ENCODE results near the gene SYNGAP1.
"Not testable (repeated sequence)": the region's sequence is repeated elsewhere in the genome, so short reads cannot be mapped to it uniquely, and the experiment has no call there.

Gene SYNGAP1

DNA sequence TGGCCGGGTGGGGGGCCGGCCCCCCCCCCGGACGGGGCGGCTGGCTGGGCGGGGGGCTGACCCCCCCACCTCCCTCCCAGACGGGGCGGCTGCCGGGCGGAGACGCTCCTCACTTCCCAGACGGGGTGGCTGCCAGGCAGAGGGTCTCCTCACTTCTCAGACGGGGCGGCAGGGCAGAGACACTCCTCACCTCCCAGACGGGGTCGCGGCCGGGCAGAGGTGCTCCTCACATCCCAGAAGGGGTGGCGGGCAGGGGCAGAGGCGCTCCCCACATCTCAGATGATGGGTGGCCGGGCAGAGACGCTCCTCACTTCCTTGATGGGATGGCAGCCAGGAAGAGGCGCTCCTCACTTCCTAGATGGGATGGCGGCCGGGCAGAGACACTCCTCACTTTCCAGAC lies 65.8 kb downstream of the SYNGAP1 start:
- DNase-seq; H3K23ac ChIP-seq (ENCODE audit: low read length in 2 of 2); H3K4me2 ChIP-seq (ENCODE audit: low read length, poor library complexity, severe bottlenecking); H3K36me3 ChIP-seq (ENCODE audit: control insufficient read depth in 1 of 2, insufficient read depth in 2 of 2, low read depth in 1 of 2, low read length in 2 of 2); H2BK15ac ChIP-seq (ENCODE audit: low read depth, poor library complexity, severe bottlenecking); H3K79me1 ChIP-seq (replicated peaks; ENCODE audit: low read length, poor library complexity, severe bottlenecking); H4K91ac ChIP-seq (ENCODE audit: low read length); H2AK5ac ChIP-seq (ENCODE audit: low read length, severe bottlenecking); H3K14ac ChIP-seq (ENCODE audit: low read length in 2 of 2); H3K9ac ChIP-seq (ENCODE audit: low read length); H2BK12ac ChIP-seq (ENCODE audit: low read length in 2 of 2); H3K4ac ChIP-seq (ENCODE audit: low read depth in 1 of 2, low read length in 2 of 2); H2AFZ ChIP-seq (ENCODE audit: low read depth, low read length); H2BK5ac ChIP-seq (ENCODE audit: low read depth, low read length, poor library complexity, severe bottlenecking); H3K27ac ChIP-seq (ENCODE audit: low read length, poor library complexity, severe bottlenecking); H4K8ac ChIP-seq (ENCODE audit: low read length); H3K9me3 ChIP-seq (ENCODE audit: control insufficient read depth, low read length); H3K18ac ChIP-seq (ENCODE audit: low read depth in 1 of 2, low read length in 2 of 2); H3K4me3 ChIP-seq (ENCODE audit: insufficient read depth in 1 of 2, low read depth in 1 of 2, low read length in 2 of 2); H2BK120ac ChIP-seq (ENCODE audit: low read depth, low read length); H3K4me1 ChIP-seq (ENCODE audit: control insufficient read depth, insufficient read depth, low read depth, low read length): not testable (repeated sequence)
- 87% methylated on average over 15 of the region's 25 CpGs for WGBS
- H3K27me3 ChIP-seq (ENCODE audit: control insufficient read depth in 1 of 2, insufficient read depth in 1 of 2, low read length in 2 of 2), result peaks cover 9 to 25% of the 10 kb centered on the region in 2 experiments

DNA sequence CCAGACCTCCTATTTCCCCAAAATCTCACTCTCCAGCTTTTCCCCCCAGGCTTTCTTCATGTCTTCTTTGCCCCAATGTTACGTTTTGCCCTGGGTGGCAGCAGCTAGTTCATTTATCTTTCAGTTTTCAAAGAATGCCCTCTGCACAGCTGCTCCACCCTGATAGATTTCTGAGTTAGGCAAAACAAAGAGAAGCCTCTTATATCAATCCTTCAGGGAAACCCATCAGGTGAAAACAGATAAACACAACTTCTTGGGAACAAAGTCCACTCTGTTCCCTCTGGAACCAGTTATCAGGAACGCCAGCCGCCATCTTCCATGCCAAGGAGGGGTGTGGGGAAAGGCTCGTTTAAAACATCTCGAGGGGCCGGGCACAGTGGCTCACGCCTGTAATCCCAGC lies 68.5 kb downstream of the SYNGAP1 start:
- no peak overlapping the region for H3K4me3 ChIP-seq (ENCODE audit: insufficient read depth in 1 of 2, low read depth in 1 of 2, low read length in 2 of 2)
- H2AFZ ChIP-seq (ENCODE audit: low read depth, low read length), result no peak overlapping the region
- H3K4ac ChIP-seq (ENCODE audit: low read depth in 1 of 2, low read length in 2 of 2), result no peak overlapping the region
- no peak for DNase-seq
- no peak overlapping the region for H3K14ac ChIP-seq (ENCODE audit: low read length in 2 of 2)
- no peak overlapping the region for H3K9ac ChIP-seq (ENCODE audit: low read length)
- no peaks in the 10 kb centered on the region for H3K36me3 ChIP-seq (ENCODE audit: control insufficient read depth in 1 of 2, insufficient read depth in 2 of 2, low read depth in 1 of 2, low read length in 2 of 2)
- no peak overlapping the region for H2AK5ac ChIP-seq (ENCODE audit: low read length, severe bottlenecking)
- peaks cover 4% of the 10 kb centered on the region for H3K4me1 ChIP-seq (ENCODE audit: control insufficient read depth, insufficient read depth, low read depth, low read length)
- peaks cover 9 to 36% of the 10 kb centered on the region in 2 experiments for H3K27me3 ChIP-seq (ENCODE audit: control insufficient read depth in 1 of 2, insufficient read depth in 1 of 2, low read length in 2 of 2)
- no peaks in the 10 kb centered on the region for H3K79me1 ChIP-seq (replicated peaks; ENCODE audit: low read length, poor library complexity, severe bottlenecking)
- 91% methylated on average over 7 of the region's 7 CpGs for WGBS
- no peak overlapping the region for H4K8ac ChIP-seq (ENCODE audit: low read length)
- no peak overlapping the region for H3K4me2 ChIP-seq (ENCODE audit: low read length, poor library complexity, severe bottlenecking)
- no peak overlapping the region for H2BK12ac ChIP-seq (ENCODE audit: low read length in 2 of 2)
- H2BK120ac ChIP-seq (ENCODE audit: low read depth, low read length), result no peak overlapping the region
- no peak overlapping the region for H3K27ac ChIP-seq (ENCODE audit: low read length, poor library complexity, severe bottlenecking)
- no peak overlapping the region for H2BK5ac ChIP-seq (ENCODE audit: low read depth, low read length, poor library complexity, severe bottlenecking)
- H3K18ac ChIP-seq (ENCODE audit: low read depth in 1 of 2, low read length in 2 of 2), result no peak overlapping the region
- H4K91ac ChIP-seq (ENCODE audit: low read length), result no peak overlapping the region
- H3K9me3 ChIP-seq (ENCODE audit: control insufficient read depth, low read length), result peaks cover 4% of the 10 kb centered on the region
- no peak overlapping the region for H2BK15ac ChIP-seq (ENCODE audit: low read depth, poor library complexity, severe bottlenecking)
- no peak overlapping the region for H3K23ac ChIP-seq (ENCODE audit: low read length in 2 of 2)

DNA sequence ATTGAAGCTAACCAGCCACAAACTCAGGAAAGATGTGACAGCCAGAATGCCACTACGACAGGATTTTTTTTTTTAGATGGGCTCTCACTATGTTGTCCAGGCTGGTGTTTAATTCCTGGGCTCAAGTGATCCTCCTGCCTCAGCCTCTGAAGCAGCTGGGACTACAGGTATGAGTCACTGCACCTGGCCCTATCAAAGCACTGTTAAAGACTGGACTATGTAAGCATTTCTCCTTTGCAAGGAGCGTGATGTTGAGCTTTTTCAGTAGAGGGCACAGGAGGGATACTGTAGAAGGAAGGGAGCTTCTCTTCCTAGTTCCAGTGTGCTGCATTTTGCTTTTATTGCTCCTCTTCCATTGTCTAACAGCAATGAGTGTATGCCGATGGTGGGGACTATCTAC lies 70.3 kb downstream of the SYNGAP1 start:
- Histone ChIP-seq H3K9ac (ENCODE audit: low read length) (no peak overlapping the region), H2BK5ac (ENCODE audit: low read depth, low read length, poor library complexity, severe bottlenecking) (no peak overlapping the region), H2BK120ac (ENCODE audit: low read depth, low read length) (no peak overlapping the region), H3K4ac (ENCODE audit: low read depth in 1 of 2, low read length in 2 of 2) (no peak overlapping the region), H4K8ac (ENCODE audit: low read length) (no peak overlapping the region), H3K27me3 (ENCODE audit: control insufficient read depth in 1 of 2, insufficient read depth in 1 of 2, low read length in 2 of 2) (peaks cover 9 to 38% of the 10 kb centered on the region in 2 experiments), H3K27ac (ENCODE audit: low read length, poor library complexity, severe bottlenecking) (no peak overlapping the region), H3K4me3 (ENCODE audit: insufficient read depth in 1 of 2, low read depth in 1 of 2, low read length in 2 of 2) (no peak overlapping the region), H3K79me1 (replicated peaks; ENCODE audit: low read length, poor library complexity, severe bottlenecking) (no peaks in the 10 kb centered on the region), H2BK12ac (ENCODE audit: low read length in 2 of 2) (no peak overlapping the region), H3K4me2 (ENCODE audit: low read length, poor library complexity, severe bottlenecking) (no peak overlapping the region), H2BK15ac (ENCODE audit: low read depth, poor library complexity, severe bottlenecking) (no peak overlapping the region), H3K14ac (ENCODE audit: low read length in 2 of 2) (no peak overlapping the region), H4K91ac (ENCODE audit: low read length) (no peak overlapping the region), H3K23ac (ENCODE audit: low read length in 2 of 2) (no peak overlapping the region), H2AK5ac (ENCODE audit: low read length, severe bottlenecking) (no peak overlapping the region), H3K4me1 (ENCODE audit: control insufficient read depth, insufficient read depth, low read depth, low read length) (peaks cover 4% of the 10 kb centered on the region), H3K36me3 (ENCODE audit: control insufficient read depth in 1 of 2, insufficient read depth in 2 of 2, low read depth in 1 of 2, low read length in 2 of 2) (no peaks in the 10 kb centered on the region), H3K18ac (ENCODE audit: low read depth in 1 of 2, low read length in 2 of 2) (no peak overlapping the region), H3K9me3 (ENCODE audit: control insufficient read depth, low read length) (no peaks in the 10 kb centered on the region), H2AFZ (ENCODE audit: low read depth, low read length) (no peak overlapping the region)
- DNase-seq, result no peak
- 86% methylated on average over 3 of the region's 3 CpGs for WGBS

DNA sequence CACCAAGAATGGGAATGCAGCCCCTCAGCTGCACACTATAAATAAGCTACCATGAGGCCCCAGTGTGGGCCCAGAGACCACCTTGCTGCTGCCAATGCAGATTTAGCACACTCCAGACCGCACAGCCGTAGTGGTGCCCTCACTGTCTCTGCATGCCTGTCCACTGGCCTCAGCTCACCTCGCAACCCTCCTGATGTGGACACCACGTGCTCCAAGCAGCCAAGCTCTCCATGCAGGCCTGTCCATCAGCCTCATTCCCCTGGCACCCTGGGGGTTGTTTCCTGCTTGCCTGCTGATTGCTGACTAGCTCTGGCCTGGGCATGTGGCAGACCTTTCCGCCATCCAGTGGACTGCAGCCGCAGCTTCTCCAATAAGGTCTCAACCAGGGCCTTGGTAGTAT lies 70.8 kb downstream of the SYNGAP1 start:
- Histone ChIP-seq H2BK5ac (ENCODE audit: low read depth, low read length, poor library complexity, severe bottlenecking) (no peak overlapping the region), H2AFZ (ENCODE audit: low read depth, low read length) (no peak overlapping the region), H4K8ac (ENCODE audit: low read length) (no peak overlapping the region), H3K23ac (ENCODE audit: low read length in 2 of 2) (no peak overlapping the region), H3K27ac (ENCODE audit: low read length, poor library complexity, severe bottlenecking) (no peak overlapping the region), H2BK12ac (ENCODE audit: low read length in 2 of 2) (no peak overlapping the region), H2AK5ac (ENCODE audit: low read length, severe bottlenecking) (no peak overlapping the region), H3K4me1 (ENCODE audit: control insufficient read depth, insufficient read depth, low read depth, low read length) (peaks cover 4% of the 10 kb centered on the region), H2BK15ac (ENCODE audit: low read depth, poor library complexity, severe bottlenecking) (no peak overlapping the region), H3K9me3 (ENCODE audit: control insufficient read depth, low read length) (no peaks in the 10 kb centered on the region), H3K14ac (ENCODE audit: low read length in 2 of 2) (no peak overlapping the region), H3K4ac (ENCODE audit: low read depth in 1 of 2, low read length in 2 of 2) (no peak overlapping the region), H3K9ac (ENCODE audit: low read length) (no peak overlapping the region), H3K4me3 (ENCODE audit: insufficient read depth in 1 of 2, low read depth in 1 of 2, low read length in 2 of 2) (no peak overlapping the region), H3K18ac (ENCODE audit: low read depth in 1 of 2, low read length in 2 of 2) (no peak overlapping the region), H3K4me2 (ENCODE audit: low read length, poor library complexity, severe bottlenecking) (no peak overlapping the region), H3K79me1 (replicated peaks; ENCODE audit: low read length, poor library complexity, severe bottlenecking) (no peaks in the 10 kb centered on the region), H3K27me3 (ENCODE audit: control insufficient read depth in 1 of 2, insufficient read depth in 1 of 2, low read length in 2 of 2) (peaks cover 9 to 38% of the 10 kb centered on the region in 2 experiments), H3K36me3 (ENCODE audit: control insufficient read depth in 1 of 2, insufficient read depth in 2 of 2, low read depth in 1 of 2, low read length in 2 of 2) (no peaks in the 10 kb centered on the region), H4K91ac (ENCODE audit: low read length) (no peak overlapping the region), H2BK120ac (ENCODE audit: low read depth, low read length) (no peak overlapping the region)
- DNase-seq, result no peak
- WGBS, result 85% methylated on average over 6 of the region's 6 CpGs

All from mesenchymal stem cell (in vitro differentiated cells and primary cell).